Sigmoid colon (tissue), 3 donors: ENCODE data around the gene B4GALT2.

Source experiments
- POLR2A ChIP-seq, 2 donors: fragments of 450-650 bp; IDR thresholded peaks; one replicate each; pipeline ENCODE4 v1.6.1; 2016; ENCODE audit warnings: antibody characterized with exemption in 2 of 2, mild to moderate bottlenecking in 2 of 2, moderate library complexity in 2 of 2
- TF ChIP-seq, protein P1 (sequence below), 4 experiments: fragments of 450-650 bp in 3 of 4; fragments of 200-600 bp in 1 of 4; IDR thresholded peaks; one replicate each; pipeline ENCODE4 v1.5.1; 2016 to 2019; ENCODE audit warnings: antibody characterized with exemption in 4 of 4, mild to moderate bottlenecking in 3 of 4, moderate library complexity in 2 of 4

DNA sequence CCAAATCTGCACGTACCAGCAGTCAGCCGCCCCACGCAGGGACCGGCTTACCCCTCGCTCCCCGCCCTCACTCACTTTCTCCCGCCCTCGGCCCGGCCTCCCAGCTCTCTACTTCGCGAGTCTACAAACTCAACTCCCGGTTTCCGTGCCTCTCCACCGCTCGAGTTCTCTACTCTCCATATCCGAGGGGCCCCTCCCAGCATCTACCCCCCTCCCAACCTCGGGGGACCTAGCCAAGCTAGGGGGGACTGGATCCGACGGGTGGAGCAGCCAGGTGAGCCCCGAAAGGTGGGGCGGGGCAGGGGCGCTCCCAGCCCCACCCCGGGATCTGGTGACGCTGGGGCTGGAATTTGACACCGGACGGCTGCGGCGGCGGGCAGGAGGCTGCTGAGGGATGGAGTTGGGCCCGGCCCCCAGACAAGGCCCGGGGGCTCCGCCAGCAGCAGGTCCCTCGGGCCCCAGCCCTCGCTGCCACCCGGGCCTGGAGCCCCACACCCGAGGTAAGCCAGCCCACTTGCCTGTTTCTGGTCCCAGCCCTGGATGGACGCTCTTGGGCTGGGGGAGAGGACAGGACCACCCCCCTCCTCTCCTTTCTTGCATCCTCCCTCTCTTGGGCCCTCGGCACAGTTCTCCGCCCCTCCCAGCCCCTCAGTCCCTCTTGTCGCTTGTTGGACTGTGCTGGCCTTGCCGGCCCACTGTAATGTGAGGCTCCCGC, 45.5 kb upstream of the B4GALT2 start, which contains the start of gene ARTN:
- TF ChIP-seq, protein P1, sequence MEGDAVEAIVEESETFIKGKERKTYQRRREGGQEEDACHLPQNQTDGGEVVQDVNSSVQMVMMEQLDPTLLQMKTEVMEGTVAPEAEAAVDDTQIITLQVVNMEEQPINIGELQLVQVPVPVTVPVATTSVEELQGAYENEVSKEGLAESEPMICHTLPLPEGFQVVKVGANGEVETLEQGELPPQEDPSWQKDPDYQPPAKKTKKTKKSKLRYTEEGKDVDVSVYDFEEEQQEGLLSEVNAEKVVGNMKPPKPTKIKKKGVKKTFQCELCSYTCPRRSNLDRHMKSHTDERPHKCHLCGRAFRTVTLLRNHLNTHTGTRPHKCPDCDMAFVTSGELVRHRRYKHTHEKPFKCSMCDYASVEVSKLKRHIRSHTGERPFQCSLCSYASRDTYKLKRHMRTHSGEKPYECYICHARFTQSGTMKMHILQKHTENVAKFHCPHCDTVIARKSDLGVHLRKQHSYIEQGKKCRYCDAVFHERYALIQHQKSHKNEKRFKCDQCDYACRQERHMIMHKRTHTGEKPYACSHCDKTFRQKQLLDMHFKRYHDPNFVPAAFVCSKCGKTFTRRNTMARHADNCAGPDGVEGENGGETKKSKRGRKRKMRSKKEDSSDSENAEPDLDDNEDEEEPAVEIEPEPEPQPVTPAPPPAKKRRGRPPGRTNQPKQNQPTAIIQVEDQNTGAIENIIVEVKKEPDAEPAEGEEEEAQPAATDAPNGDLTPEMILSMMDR (IDR thresholded peaks at IDR 0.05): no peak
- TF ChIP-seq POLR2A (IDR thresholded peaks at IDR 0.05): no peak
